HepG2 (cell line): ENCODE data around the gene MIOS. TPM values are rescaled to one million over a fixed set of nuclear protein-coding genes. Genes with fewer than 3 reads are reported as not detected.

Experiments
- ATAC-seq: fragments of 200-7000 bp; cut with Tn5 transposase; 3 replicates; pipeline ENCODE4 v1.9.1; 2020; ENCODE audit warnings: mild to moderate bottlenecking, moderate library complexity
- BruUV-seq: library from RNA; stranded (reverse); fragments of 400-500 nt; replicated peaks from 2 replicates; lab custom pipeline; 2021; lab: Mats Ljungman, UMichigan
- CTCF ChIA-PET: fragments of 300-600 bp; formaldehyde crosslinking; extraction: SDS; loops from one replicate; lab custom pipeline; 2021; ENCODE audit warnings: low total read pairs, inconsistent platforms, low intra/inter-chr PET ratio; lab: Yijun Ruan, JAX
- POLR2A ChIA-PET: fragments of 350-600 bp; sonication (Branson Sonifier 250); formaldehyde crosslinking; loops from one replicate; lab custom pipeline; 2020; ENCODE audit warnings: antibody characterized with exemption, inconsistent platforms; lab: Yijun Ruan, JAX
- DNase-seq: peaks from one replicate; pipeline ENCODE4 v3.0.0-alpha.2; 2015; ENCODE audit warnings: low spot score
- FAIRE-seq: peaks from 3 replicates; lab custom pipeline; 2011; peaks lifted over from hg19 to GRCh38; lab: Jason Lieb, UNC
- H2AFZ ChIP-seq: one replicate; pipeline ENCODE4 v1.6.1; 2011; ENCODE audit warnings: low read length, inconsistent platforms
- H3K27ac ChIP-seq: fragments of 300-600 bp; 3 replicates; pipeline ENCODE4 v1.8.0; 2011; ENCODE audit warnings: mixed run types, mild to moderate bottlenecking, mixed read lengths, low read length, inconsistent platforms; ENCODE audit not compliant: insufficient read depth; ENCODE audit errors: extremely low read length
- H3K27me3 ChIP-seq, 2 experiments: fragments of 200-600 bp in 1 of 2; 2 replicates in 1 of 2; 3 replicates in 1 of 2; pipeline versions ENCODE4 v1.6.0 to v1.8.0; 2011; ENCODE audit warnings: low read length in 2 of 2, mild to moderate bottlenecking in 2 of 2, moderate library complexity in 2 of 2, inconsistent platforms in 1 of 2; ENCODE audit not compliant: insufficient read depth in 2 of 2, control insufficient read depth in 1 of 2
- H3K36me3 ChIP-seq, 2 experiments: fragments of 200-600 bp in 1 of 2; replicated peaks in 1 of 2; 2 replicates in 1 of 2; 3 replicates in 1 of 2; pipeline versions ENCODE4 v1.5.1 to v1.8.0; 2011; ENCODE audit warnings: low read length in 2 of 2, inconsistent platforms in 1 of 2; ENCODE audit not compliant: insufficient read depth in 2 of 2, control insufficient read depth in 1 of 2
- H3K4me1 ChIP-seq: 2 replicates; pipeline ENCODE4 v1.5.1; 2012; ENCODE audit warnings: low read length, inconsistent platforms; ENCODE audit not compliant: insufficient read depth
- H3K4me2 ChIP-seq: 2 replicates; pipeline ENCODE4 v1.6.0; 2011; ENCODE audit warnings: low read depth, low read length, inconsistent platforms
- H3K4me3 ChIP-seq, 3 experiments: fragments of 200-600 bp in 1 of 3; sonication (generic), shearing (Covaris generic) in 1 of 3; replicated peaks in 1 of 3; 2 replicates each; pipeline ENCODE4 v1.5.1; 2011 to 2016; ENCODE audit warnings: low read length in 3 of 3, inconsistent platforms in 2 of 3, low read depth in 2 of 3, mild to moderate bottlenecking in 2 of 3, control low read depth in 1 of 3, mixed read lengths in 1 of 3; ENCODE audit not compliant: insufficient read depth in 1 of 3
- H3K79me2 ChIP-seq: one replicate; pipeline ENCODE4 v1.6.1; 2011; ENCODE audit warnings: low read length, inconsistent platforms; ENCODE audit not compliant: insufficient read depth
- H3K9ac ChIP-seq: 2 replicates; pipeline ENCODE4 v1.6.0; 2011; ENCODE audit warnings: mild to moderate bottlenecking, low read depth, low read length, inconsistent platforms; ENCODE audit not compliant: insufficient read depth
- H3K9me3 ChIP-seq: 2 replicates; pipeline ENCODE4 v1.5.1; 2012; ENCODE audit warnings: mild to moderate bottlenecking, low read length
- H4K20me1 ChIP-seq: 2 replicates; pipeline ENCODE4 v1.6.0; 2011; ENCODE audit warnings: inconsistent platforms, mild to moderate bottlenecking, low read length, moderate library complexity; ENCODE audit not compliant: insufficient read depth
- AKAP8 ChIP-seq: sonication (generic); formaldehyde crosslinking; IDR thresholded peaks from 2 replicates; pipeline ENCODE4 v1.5.1; 2020; ENCODE audit warnings: mild to moderate bottlenecking, missing genetic modification reagents
- CBX1 ChIP-seq: IDR thresholded peaks from one replicate; pipeline ENCODE4 v1.6.1; 2016; ENCODE audit warnings: antibody characterized with exemption, low read depth
- DNMT1 ChIP-seq: sonication (generic); formaldehyde crosslinking; IDR thresholded peaks from 2 replicates; pipeline ENCODE4 v1.5.1; 2020; ENCODE audit warnings: mild to moderate bottlenecking, missing genetic modification reagents
- HBP1 ChIP-seq: IDR thresholded peaks from 2 replicates; pipeline ENCODE4 v1.6.1; 2016; ENCODE audit warnings: low read depth, control low read depth
- LCORL ChIP-seq, 2 experiments: fragments of 450-650 bp in 1 of 2; sonication (generic) in 1 of 2; formaldehyde crosslinking in 1 of 2; IDR thresholded peaks; 2 replicates each; pipeline versions ENCODE4 v1.5.0 to v1.6.1; 2017 to 2020; ENCODE audit warnings: antibody characterized with exemption in 1 of 2, missing genetic modification reagents in 1 of 2
- NCOA5 ChIP-seq: sonication (generic); formaldehyde crosslinking; IDR thresholded peaks from 2 replicates; pipeline ENCODE4 v1.4.0; 2020; ENCODE audit warnings: missing genetic modification reagents
- NFE2L1 ChIP-seq: sonication (generic); formaldehyde crosslinking; IDR thresholded peaks from 2 replicates; pipeline ENCODE4 v1.4.0; 2020; ENCODE audit warnings: missing genetic modification reagents, mild to moderate bottlenecking, borderline replicate concordance
- NFKBIZ ChIP-seq: IDR thresholded peaks from 2 replicates; pipeline ENCODE4 v1.6.1; 2018; ENCODE audit warnings: missing genetic modification reagents, missing compliant biosample characterization
- TCF12 ChIP-seq, 2 experiments: fragments of 450-650 bp in 1 of 2; sonication (generic) in 1 of 2; formaldehyde crosslinking in 1 of 2; IDR thresholded peaks; 2 replicates each; pipeline versions ENCODE4 v1.6.1 to v1.8.0; 2017 to 2022; ENCODE audit warnings: antibody characterized with exemption in 1 of 2, mild to moderate bottlenecking in 1 of 2, missing genetic modification reagents in 1 of 2, moderate library complexity in 1 of 2
- ZBTB44 ChIP-seq: sonication (generic); formaldehyde crosslinking; IDR thresholded peaks from 2 replicates; pipeline ENCODE4 v1.4.0; 2020; ENCODE audit warnings: missing genetic modification reagents
- ZNF264 ChIP-seq: sonication (generic); formaldehyde crosslinking; IDR thresholded peaks from 2 replicates; pipeline ENCODE4 v1.4.0; 2020; ENCODE audit warnings: missing genetic modification reagents
- ZNF317 ChIP-seq: sonication (generic); formaldehyde crosslinking; IDR thresholded peaks from 2 replicates; pipeline ENCODE4 v1.5.0; 2020; ENCODE audit warnings: mild to moderate bottlenecking, missing genetic modification reagents
- ZNF34 ChIP-seq: sonication (generic); formaldehyde crosslinking; IDR thresholded peaks from 2 replicates; pipeline ENCODE4 v1.4.0; 2020; ENCODE audit warnings: mild to moderate bottlenecking, missing genetic modification reagents, borderline replicate concordance
- ZNF343 ChIP-seq: sonication (generic); formaldehyde crosslinking; IDR thresholded peaks from 2 replicates; pipeline ENCODE4 v1.4.0; 2020; ENCODE audit warnings: mild to moderate bottlenecking, missing genetic modification reagents
- ZNF777 ChIP-seq: sonication (generic); formaldehyde crosslinking; IDR thresholded peaks from 2 replicates; pipeline ENCODE4 v1.4.0; 2020; ENCODE audit warnings: missing genetic modification reagents
- WGBS: methylation state at CpG from one replicate; pipeline ENCODE4 v1.1.6; 2017; ENCODE audit warnings: low lambda C conversion rate; 5-methylcytosine and 5-hydroxymethylcytosine counted together
- in situ Hi-C: cut with HindIII; loops from 2 replicates; pipeline ENCODE4 v1.10.0; 2017; ENCODE audit warnings: low pct_unique_long_range_greater_than_20kb; ENCODE audit not compliant: extremely low pct_ligation_motif_present
- intact Hi-C: fragments of 100-400 bp; cut with micrococcal nuclease; formaldehyde crosslinking; loops from one replicate; pipeline ENCODE4 v1.10.0; 2022; ENCODE audit not compliant: unreplicated experiment
- polyA plus RNA-seq, 8 experiments: library from polyadenylated mRNA; depleted of rRNA in 3 of 8; stranded (reverse) in 7 of 8; unstranded in 1 of 8; fragments of >200 nt; fragmentation: Illumina TruSeq in 4 of 8; extraction: Trizol in 4 of 8; gene quantifications; 2 replicates each; pipeline versions ENCODE4 v1.2.1 to v1.2.3, GENCODE V29; 2011 to 2016; ENCODE audit warnings: low read depth in 4 of 8, missing spikeins in 1 of 8, mixed read lengths in 1 of 8; ENCODE audit not compliant: insufficient read depth in 1 of 8
- total RNA-seq, 5 experiments: library from RNA; depleted of rRNA; stranded (reverse); fragments of >200 nt; fragmentation: Illumina TruSeq; extraction: Trizol; gene quantifications; 2 replicates each; pipeline ENCODE4 v1.2.3, GENCODE V29; 2016; ENCODE audit warnings: low read depth in 1 of 5

The MIOS gene
- total and polyA plus RNA-seq, 2 of the 13 experiments (the other 11 are each of a cell fraction or from before 2014, with no cell fraction given) = 15.2 to 33.5 TPM

- Histone ChIP-seq H4K20me1 (no peaks in the 10 kb centered on the region), H2AFZ (no peak overlapping the region), H3K4me1 (peaks cover 15% of the 10 kb centered on the region), H3K27me3 (no peaks in the 10 kb centered on the region), H3K4me2 (no peak overlapping the region), H3K4me3 (no peak overlapping the region)
- POLR2A ChIA-PET = no interaction called here
- in situ Hi-C loops = no loop called here
- 93% methylated on average over 2 of the region's 2 CpGs for WGBS
- TF ChIP-seq AKAP8 (CRISPR knock-in tag) (no peak), TCF12 (IDR thresholded peaks at IDR 0.05) (no peak), TCF12 (CRISPR knock-in tag; IDR thresholded peaks at IDR 0.05) (no peak), NFE2L1 (CRISPR knock-in tag) (no peak), ZNF317 (CRISPR knock-in tag) (no peak), HBP1 (CRISPR knock-in tag) (no peak), ZBTB44 (CRISPR knock-in tag) (no peak), LCORL (IDR thresholded peaks at IDR 0.05) (no peak), LCORL (CRISPR knock-in tag; IDR thresholded peaks at IDR 0.05) (no peak), DNMT1 (CRISPR knock-in tag) (no peak), NFKBIZ (no peak), ZNF264 (CRISPR knock-in tag) (no peak), CBX1 (no peak), ZNF343 (no peak), ZNF34 (CRISPR knock-in tag) (no peak), NCOA5 (CRISPR knock-in tag) (no peak), ZNF777 (CRISPR knock-in tag) (no peak)
- TF ChIP-seq, all 625 proteins: peak for 0
- no peaks in the 10 kb centered on the region for H3K9me3 ChIP-seq
- no peak for DNase-seq
- no peak overlapping the region for H3K27ac ChIP-seq
- H3K79me2 ChIP-seq = peaks cover 37% of the 10 kb centered on the region
- no peak overlapping the region for H3K9ac ChIP-seq
- intact Hi-C loops = no loop called here
- BruUV-seq = no TSS peak
- no peak for ATAC-seq
- FAIRE-seq = no peak
- CTCF ChIA-PET = no interaction called here
- H3K36me3 ChIP-seq = peaks cover 3 to 21% of the 10 kb centered on the region in 2 experiments; a peak in 4 of 5 replicates
These were observed 7.0 kb downstream of the MIOS start for GRCh38 chr7:7573701-7574100.
